Measurements from ENCODE around the gene PCDHGA1. TPM values are rescaled to one million over a fixed set of nuclear protein-coding genes. Genes with fewer than 3 reads are reported as not detected.

PCDHGA1 gene
- total and polyA plus RNA-seq, 5 donors = 0.70 to 2.8 (median 1.8) TPM

- peaks cover 25% of the 10 kb centered on the region for H3K4me1 ChIP-seq (ENCODE audit: control insufficient read depth, insufficient read depth, low read length)
- H3K27ac ChIP-seq (ENCODE audit: low read length) = no peak overlapping the region
- intact Hi-C loops (cut with DNase I) = no loop called here
- no peak for DNase-seq
- no peaks in the 10 kb centered on the region for H3K9me3 ChIP-seq (ENCODE audit: control insufficient read depth, low read length)
- no peak for ATAC-seq
- 100% methylated on average over 1 of the region's 1 CpG for WGBS
- no peak overlapping the region for H3K4me3 ChIP-seq (ENCODE audit: low read length)
- no peaks in the 10 kb centered on the region for H3K27me3 ChIP-seq (ENCODE audit: control insufficient read depth, insufficient read depth)
Measured at GRCh38 chr5:141518618-141519015, 188.3 kb downstream of the PCDHGA1 start.

GRCh38 chr5:141519605-141520565, 189.6 kb downstream of the PCDHGA1 start:
- DNase-seq (no peak), ATAC-seq (no peak)
- H3K27ac ChIP-seq (ENCODE audit: low read length) = peak overlapping the region; percentile 75
- H3K27me3 ChIP-seq (ENCODE audit: control insufficient read depth, insufficient read depth) = no peaks in the 10 kb centered on the region
- no peaks in the 10 kb centered on the region for H3K9me3 ChIP-seq (ENCODE audit: control insufficient read depth, low read length)
- H3K4me1 ChIP-seq (ENCODE audit: control insufficient read depth, insufficient read depth, low read length) = peaks cover 18% of the 10 kb centered on the region
- no peak overlapping the region for H3K4me3 ChIP-seq (ENCODE audit: low read length)
- WGBS = 56% methylated on average over 3 of the region's 3 CpGs
- intact Hi-C loops (cut with DNase I) = loop anchor here (5.0 to 10.0 kb wide), 5 partner anchors 43 to 105 kb away; partner anchors contain the start of genes PCDHGA11 (in 2 of the 4), PCDHGC3 (in 2 of the 4), PCDHGA10 (in 1 of the 4) and PCDHGA12 (in 1 of the 4)

- no peaks in the 10 kb centered on the region for H3K27me3 ChIP-seq (ENCODE audit: control insufficient read depth, insufficient read depth)
- H3K9me3 ChIP-seq (ENCODE audit: control insufficient read depth, low read length) = no peaks in the 10 kb centered on the region
- DNase-seq = peak in 1 of 3 donors; percentile 66
- ATAC-seq = peak; percentile 81 to 93
- no peak overlapping the region for H3K4me3 ChIP-seq (ENCODE audit: low read length)
- 25% methylated on average over 2 of the region's 2 CpGs for WGBS
- peaks cover 15% of the 10 kb centered on the region for H3K4me1 ChIP-seq (ENCODE audit: control insufficient read depth, insufficient read depth, low read length)
- intact Hi-C loops (cut with DNase I) = loop anchor here (5.0 to 10.0 kb wide), 5 partner anchors 44 to 107 kb away; partner anchors contain the start of genes PCDHGA11 (in 2 of the 4), PCDHGC3 (in 2 of the 4), PCDHGA10 (in 1 of the 4) and PCDHGA12 (in 1 of the 4)
- H3K27ac ChIP-seq (ENCODE audit: low read length) = peak overlapping the region; percentile 95
Measured at GRCh38 chr5:141521244-141521781, 191.0 kb downstream of the PCDHGA1 start.

GRCh38 chr5:141522301-141522700, 192.0 kb downstream of the PCDHGA1 start:
- Histone ChIP-seq H3K9me3 (ENCODE audit: control insufficient read depth, low read length) (no peaks in the 10 kb centered on the region), H3K4me1 (ENCODE audit: control insufficient read depth, insufficient read depth, low read length) (peaks cover 11% of the 10 kb centered on the region), H3K4me3 (ENCODE audit: low read length) (no peak overlapping the region), H3K27ac (ENCODE audit: low read length) (peak overlapping the region; percentile 22), H3K27me3 (ENCODE audit: control insufficient read depth, insufficient read depth) (no peaks in the 10 kb centered on the region)
- DNase-seq = no peak
- no peak for ATAC-seq
- intact Hi-C loops (cut with DNase I) = loop anchor here (5.0 to 10.0 kb wide), 5 partner anchors 45 to 108 kb away; partner anchors contain the start of genes PCDHGA11 (in 2 of the 4), PCDHGC3 (in 2 of the 4), PCDHGA10 (in 1 of the 4) and PCDHGA12 (in 1 of the 4)
- 25% methylated on average over 2 of the region's 2 CpGs for WGBS

- Histone ChIP-seq H3K27ac (ENCODE audit: low read length) (peak overlapping the region; percentile 30), H3K9me3 (ENCODE audit: control insufficient read depth, low read length) (no peaks in the 10 kb centered on the region), H3K4me3 (ENCODE audit: low read length) (no peak overlapping the region), H3K4me1 (ENCODE audit: control insufficient read depth, insufficient read depth, low read length) (peaks cover 9% of the 10 kb centered on the region), H3K27me3 (ENCODE audit: control insufficient read depth, insufficient read depth) (no peaks in the 10 kb centered on the region)
- no peak for DNase-seq
- no peak for ATAC-seq
- intact Hi-C loops (cut with DNase I) = loop anchor here (2.0 to 10.0 kb wide), 6 partner anchors 47 to 109 kb away; partner anchors contain the start of genes PCDHGA11 (in 2 of the 4), PCDHGC3 (in 2 of the 4), PCDHGA10 (in 1 of the 4) and PCDHGA12 (in 1 of the 4)
- WGBS = 82% methylated on average over 8 of the region's 8 CpGs
Measured at GRCh38 chr5:141523991-141524390, 193.7 kb downstream of the PCDHGA1 start.

- Histone ChIP-seq H3K27ac (ENCODE audit: low read length) (peak overlapping the region; percentile 49), H3K9me3 (ENCODE audit: control insufficient read depth, low read length) (no peaks in the 10 kb centered on the region), H3K4me3 (ENCODE audit: low read length) (no peak overlapping the region), H3K4me1 (ENCODE audit: control insufficient read depth, insufficient read depth, low read length) (peaks cover 9% of the 10 kb centered on the region), H3K27me3 (ENCODE audit: control insufficient read depth, insufficient read depth) (no peaks in the 10 kb centered on the region)
- peak; percentile 56 to 81 for ATAC-seq
- intact Hi-C loops (cut with DNase I) = loop anchor here (2.0 to 10.0 kb wide), 6 partner anchors 48 to 110 kb away; partner anchors contain the start of genes PCDHGA11 (in 2 of the 4), PCDHGC3 (in 2 of the 4), PCDHGA10 (in 1 of the 4) and PCDHGA12 (in 1 of the 4)
- 27% methylated on average over 12 of the region's 12 CpGs for WGBS
- peak; percentile 82 to 94 (median 93) for DNase-seq
Measured at GRCh38 chr5:141524604-141525597, 194.6 kb downstream of the PCDHGA1 start.

- no peaks in the 10 kb centered on the region for H3K9me3 ChIP-seq (ENCODE audit: control insufficient read depth, low read length)
- intact Hi-C loops (cut with DNase I) = loop anchor here (2.0 to 10.0 kb wide), 4 partner anchors 49 to 111 kb away; partner anchors contain the start of genes PCDHGA11 (in 2 of the 4), PCDHGA10 (in 1 of the 4), PCDHGB7 (in 1 of the 4) and PCDHGC3 (in 1 of the 4)
- peaks cover 5% of the 10 kb centered on the region for H3K4me1 ChIP-seq (ENCODE audit: control insufficient read depth, insufficient read depth, low read length)
- no peak for ATAC-seq
- no peaks in the 10 kb centered on the region for H3K27me3 ChIP-seq (ENCODE audit: control insufficient read depth, insufficient read depth)
- 64% methylated on average over 7 of the region's 7 CpGs for WGBS
- H3K27ac ChIP-seq (ENCODE audit: low read length) = peak overlapping the region; percentile 17
- H3K4me3 ChIP-seq (ENCODE audit: low read length) = no peak overlapping the region
- DNase-seq = no peak
Measured at GRCh38 chr5:141525653-141526052, 195.3 kb downstream of the PCDHGA1 start.

- H3K27me3 ChIP-seq (ENCODE audit: control insufficient read depth, insufficient read depth) = no peaks in the 10 kb centered on the region
- intact Hi-C loops (cut with DNase I) = loop anchor here in 3 of 4 donors (10.0 kb wide), 3 partner anchors 53 to 113 kb away; partner anchors contain the start of genes PCDHGA11 (in 2 of the 3), PCDHGA10 (in 1 of the 3), PCDHGB7 (in 1 of the 3) and PCDHGC3 (in 1 of the 3)
- ATAC-seq (no peak), DNase-seq (no peak)
- no peak overlapping the region for H3K4me3 ChIP-seq (ENCODE audit: low read length)
- H3K4me1 ChIP-seq (ENCODE audit: control insufficient read depth, insufficient read depth, low read length) = peaks cover 2% of the 10 kb centered on the region
- WGBS = 46% methylated on average over 1 of the region's 1 CpG
- no peaks in the 10 kb centered on the region for H3K9me3 ChIP-seq (ENCODE audit: control insufficient read depth, low read length)
- no peak overlapping the region for H3K27ac ChIP-seq (ENCODE audit: low read length)
Measured at GRCh38 chr5:141527426-141527825, 197.1 kb downstream of the PCDHGA1 start.

- Histone ChIP-seq H3K9me3 (ENCODE audit: control insufficient read depth, low read length) (no peaks in the 10 kb centered on the region), H3K27ac (ENCODE audit: low read length) (peak overlapping the region; percentile 68), H3K4me3 (ENCODE audit: low read length) (no peak overlapping the region), H3K4me1 (ENCODE audit: control insufficient read depth, insufficient read depth, low read length) (no peaks in the 10 kb centered on the region), H3K27me3 (ENCODE audit: control insufficient read depth, insufficient read depth) (no peaks in the 10 kb centered on the region)
- peak; percentile 71 to 83 for ATAC-seq
- intact Hi-C loops (cut with DNase I) = loop anchor here in 3 of 4 donors (10.0 kb wide), 3 partner anchors 54 to 114 kb away; partner anchors contain the start of genes PCDHGA11 (in 2 of the 3), PCDHGA10 (in 1 of the 3), PCDHGB7 (in 1 of the 3) and PCDHGC3 (in 1 of the 3)
- WGBS = 37% methylated on average over 11 of the region's 11 CpGs
- peak; percentile 69 to 87 (median 81) for DNase-seq
Measured at GRCh38 chr5:141528291-141528984, 198.1 kb downstream of the PCDHGA1 start.

Data from right cardiac atrium (tissue), 5 donors.